Fibroblast of peridontal ligament (primary cell): Measurements from ENCODE around the gene ARSG.
A peak's percentile ranks its signal among the peaks of the same experiment; 100 is the strongest.

Source experiments
- DNase-seq: peaks from one replicate; pipeline ENCODE4 v3.0.0-alpha.2; 2010; ENCODE audit errors: extremely low read depth

The ARSG gene

GRCh38 chr17:68451670-68452354 lies 160.5 kb downstream of the ARSG start:
- DNase-seq: no peak

DNA sequence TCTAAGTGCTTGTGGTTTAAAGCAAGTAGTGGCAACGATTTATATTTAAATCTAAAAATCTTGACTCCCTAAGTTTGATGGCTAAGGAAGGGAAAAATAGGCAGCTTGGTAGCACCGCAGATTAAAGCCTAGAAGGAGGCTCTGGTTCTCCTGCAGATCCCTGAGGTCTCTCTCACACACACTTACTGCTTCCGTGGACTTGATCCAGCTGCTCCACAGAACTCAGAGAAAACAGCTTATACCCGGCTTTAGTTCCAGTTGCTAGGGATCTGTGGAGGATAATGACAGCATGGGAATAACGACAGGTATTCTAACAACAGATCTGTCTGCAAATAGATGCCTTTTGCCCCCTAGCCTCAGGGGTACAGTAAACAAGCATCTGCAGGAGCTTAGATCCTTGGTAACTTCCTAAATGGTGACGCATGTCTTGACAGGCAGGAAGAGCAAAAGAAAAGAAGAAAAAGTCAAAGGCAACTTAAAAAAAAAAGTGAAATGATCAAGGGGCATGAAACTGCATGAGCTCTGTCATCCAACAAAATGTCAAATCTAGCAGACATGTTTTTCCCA lies 161.5 kb downstream of the ARSG start:
- no peak for DNase-seq

GRCh38 chr17:68453991-68454665 lies 162.8 kb downstream of the ARSG start:
- no peak for DNase-seq

DNA sequence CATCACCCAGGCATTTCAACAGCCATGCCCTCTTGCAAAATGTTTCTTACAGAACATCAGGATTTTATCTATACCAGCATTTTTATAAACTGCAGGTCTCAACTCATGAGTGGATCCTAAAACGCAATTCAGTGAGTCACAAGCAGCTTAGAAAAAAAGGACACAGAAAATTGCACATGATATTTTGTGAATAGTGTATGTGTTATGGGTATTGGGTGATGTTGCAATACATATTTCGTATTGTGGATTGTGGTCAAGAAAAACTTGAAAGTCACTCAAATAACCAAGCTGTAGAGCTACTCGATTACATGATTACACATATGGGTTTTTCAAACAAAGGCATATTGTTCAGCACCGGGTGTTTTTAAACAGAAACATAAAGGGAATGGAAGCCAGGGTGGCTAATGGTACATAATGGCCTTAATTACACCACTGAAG lies 164.6 kb downstream of the ARSG start:
- peak; percentile 99 for DNase-seq

DNA sequence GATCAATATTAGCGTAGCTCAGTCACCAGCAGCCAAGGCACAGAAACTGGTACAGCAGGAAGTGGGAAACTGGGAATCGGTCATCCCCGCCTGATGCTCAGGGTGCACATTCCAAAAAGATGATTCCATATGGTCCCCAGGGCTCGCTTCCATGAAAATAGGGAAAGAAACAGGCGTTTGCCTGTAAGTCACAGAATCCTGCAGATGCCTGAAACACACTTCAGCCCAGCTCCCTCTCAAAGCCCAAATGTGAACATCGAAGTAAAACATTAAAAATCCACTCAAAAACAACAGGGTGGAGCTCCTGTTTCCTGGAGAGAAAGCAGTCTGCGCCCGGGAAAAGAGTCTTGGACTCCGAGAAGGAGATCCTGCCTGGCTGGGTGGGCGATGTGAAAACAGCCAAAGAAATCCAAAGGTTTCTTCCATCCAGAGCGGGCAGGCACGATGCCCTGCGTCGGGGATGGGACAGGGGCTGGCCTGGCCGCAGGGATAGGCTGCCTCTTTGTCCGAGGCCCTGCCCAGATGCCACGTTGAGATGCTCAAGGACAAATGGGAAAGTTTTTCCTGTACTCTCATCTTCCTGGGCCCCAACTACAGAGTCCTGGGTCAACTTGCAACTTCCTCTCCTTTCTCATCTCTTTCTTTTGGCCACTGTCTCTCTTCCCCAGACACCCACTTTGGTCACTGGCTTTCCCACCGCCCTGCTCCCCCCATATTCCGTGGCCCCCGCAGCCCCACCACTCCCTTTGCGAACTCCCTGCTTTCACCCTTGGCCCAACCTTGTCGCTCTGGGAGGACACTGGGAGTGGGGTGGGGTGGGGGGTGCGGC lies 165.3 kb downstream of the ARSG start:
- DNase-seq: peak; percentile 92

DNA sequence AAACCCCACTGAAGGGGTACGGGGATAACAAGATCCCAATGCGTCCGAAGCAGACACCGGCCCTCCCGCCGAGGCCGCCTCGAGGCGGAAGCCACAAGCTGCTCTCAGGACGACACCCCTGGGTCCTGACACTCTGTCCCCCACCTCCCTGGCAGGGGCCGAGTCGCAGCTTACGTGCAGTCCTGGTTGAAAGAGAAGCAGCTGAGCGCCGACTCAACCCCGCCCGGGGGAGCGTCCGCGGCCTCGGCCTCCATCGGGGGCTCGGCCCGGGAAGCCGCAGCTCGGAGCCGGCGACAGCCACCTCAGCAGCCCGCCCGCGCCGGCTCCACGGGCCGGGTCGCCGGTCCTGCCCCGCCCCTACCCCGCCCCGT lies 165.9 kb downstream of the ARSG start, which contains the start of gene WIPI1:
TSS of gene WIPI1 (minus strand) at position 329 of the 371 bp plus-strand sequence. CDS start at position 254, 75 bp downstream.
- DNase-seq: no peak

- DNase-seq: peak; percentile 97
Observed at GRCh38 chr17:68457539-68458259, 166.4 kb downstream of the ARSG start.

DNA sequence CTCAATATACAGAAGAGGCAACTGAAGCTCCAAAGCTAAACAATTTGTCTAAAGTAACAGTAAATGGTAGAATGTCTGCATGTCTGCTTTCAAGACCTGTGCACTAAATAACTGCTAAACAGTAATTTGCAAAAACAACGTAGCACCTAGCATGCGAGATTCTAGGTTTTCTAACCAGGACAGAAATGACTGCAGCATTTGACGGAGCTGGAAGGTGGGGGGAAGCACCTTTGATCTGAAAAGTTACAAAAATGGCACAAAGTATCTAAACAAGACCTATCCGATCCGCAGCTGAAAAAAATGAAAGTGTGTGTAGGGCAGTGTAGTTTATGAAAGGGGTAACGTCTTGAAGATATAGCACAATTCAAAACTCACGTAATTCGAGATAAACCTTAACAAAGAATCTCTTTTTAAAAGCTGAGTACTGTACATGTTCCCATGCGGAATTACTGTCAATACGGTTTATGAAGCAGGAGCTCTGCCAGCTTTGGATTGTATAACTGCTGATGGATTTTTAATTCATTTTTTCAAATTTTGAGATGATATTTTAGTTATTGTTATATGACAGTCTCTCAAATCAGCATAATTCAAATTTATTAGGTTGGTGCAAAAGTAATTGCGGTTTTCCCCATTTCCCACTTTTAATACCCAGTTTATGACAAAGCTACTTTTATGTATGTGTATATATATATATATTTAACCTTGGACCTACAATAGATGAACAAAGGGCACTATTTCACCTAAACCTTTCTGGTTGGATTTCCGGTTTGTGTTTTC lies 167.2 kb downstream of the ARSG start:
- DNase-seq: no peak

DNA sequence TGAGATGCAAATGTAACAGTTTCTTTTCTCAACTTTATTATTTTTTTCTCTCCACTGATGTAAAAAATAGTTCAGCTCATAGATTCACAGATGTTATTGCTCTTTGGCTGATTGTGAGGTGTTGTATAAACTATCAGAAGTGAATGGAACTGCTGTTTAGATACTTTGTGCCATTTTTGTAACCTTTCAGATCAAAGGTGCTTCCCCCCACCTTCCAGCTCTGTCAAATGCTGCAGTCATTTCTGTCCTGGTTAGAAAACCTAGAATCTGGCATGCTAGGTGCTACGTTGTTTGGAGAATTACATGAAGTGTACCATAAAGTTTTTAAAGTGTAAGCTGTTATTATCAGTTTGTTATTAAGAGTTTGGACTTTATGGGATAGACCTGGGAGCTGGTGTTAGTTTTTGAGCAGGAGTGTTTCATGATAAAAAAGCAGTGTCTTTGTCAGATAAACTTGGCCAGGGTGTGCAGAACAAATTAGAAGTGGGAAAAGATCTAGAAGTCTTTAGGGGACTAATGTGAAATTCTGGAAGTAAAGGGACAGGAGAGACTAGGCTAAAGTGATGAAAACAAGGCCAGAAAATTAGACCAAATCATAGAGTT lies 167.8 kb downstream of the ARSG start:
- DNase-seq: no peak

- no peak for DNase-seq
Observed at GRCh38 chr17:68460146-68460545, 168.9 kb downstream of the ARSG start.

GRCh38 chr17:68460715-68461114 lies 169.4 kb downstream of the ARSG start:
- DNase-seq: no peak

- no peak for DNase-seq
Observed at GRCh38 chr17:68461122-68461539, 169.8 kb downstream of the ARSG start.

DNA sequence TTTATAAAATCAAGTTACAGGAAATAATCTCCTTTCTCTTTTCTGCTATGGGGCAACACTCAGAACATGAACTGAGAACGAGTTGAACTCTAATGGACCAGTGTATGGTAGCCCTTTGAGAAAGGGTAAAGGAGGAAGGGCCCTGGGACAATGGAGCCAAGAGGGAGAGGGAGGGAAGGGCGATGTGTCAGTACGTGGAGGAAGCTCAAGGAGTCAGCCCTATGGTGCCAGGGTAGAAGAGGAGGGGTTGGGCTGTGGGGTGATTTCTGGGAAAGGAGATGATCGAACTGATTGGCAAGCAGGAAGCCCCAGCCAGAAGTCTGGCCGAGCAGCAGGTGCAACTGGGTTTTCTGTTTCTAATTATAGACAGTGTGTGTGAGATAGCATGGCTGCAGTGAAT lies 170.3 kb downstream of the ARSG start:
- no peak for DNase-seq

DNA sequence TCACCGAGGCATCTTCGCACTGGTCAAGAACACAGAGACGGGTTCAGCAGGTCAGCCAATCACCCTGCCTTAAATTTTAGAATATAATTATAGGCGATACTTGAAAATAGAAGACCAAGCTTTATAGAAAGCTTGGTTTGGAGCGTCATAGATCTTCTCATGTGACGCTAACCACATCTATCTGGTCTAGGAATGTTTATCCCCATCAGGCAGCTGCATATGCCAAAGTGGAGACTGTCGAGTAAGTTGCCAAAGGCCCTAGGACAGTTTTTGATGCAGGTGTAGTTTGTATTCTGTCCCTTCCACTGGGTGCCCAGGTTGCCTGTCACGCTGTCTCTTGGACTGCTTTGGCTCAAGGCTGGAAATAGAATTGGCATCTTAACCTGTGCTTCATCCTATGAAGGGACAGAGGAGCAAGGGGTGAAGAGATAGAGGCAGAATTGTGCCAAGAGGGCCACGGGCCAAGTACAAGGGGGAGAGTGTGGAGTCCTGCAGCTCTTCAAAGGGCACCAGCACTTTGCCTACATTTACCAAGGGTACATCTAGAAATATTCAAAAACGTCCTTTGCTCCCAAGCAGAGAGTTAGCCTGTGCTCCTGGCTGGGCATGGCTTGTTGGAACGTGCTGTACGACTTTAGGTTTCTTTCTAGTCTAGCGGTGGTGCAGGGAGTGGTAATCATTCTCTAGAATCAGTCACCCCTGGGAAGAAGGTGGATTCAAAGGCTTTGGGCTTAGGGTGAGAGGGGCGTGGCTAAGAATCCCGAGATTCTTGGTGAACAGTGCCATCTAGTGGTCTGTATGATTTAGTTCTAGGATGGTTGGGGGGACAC lies 171.3 kb downstream of the ARSG start:
- DNase-seq: peak; percentile 89

DNA sequence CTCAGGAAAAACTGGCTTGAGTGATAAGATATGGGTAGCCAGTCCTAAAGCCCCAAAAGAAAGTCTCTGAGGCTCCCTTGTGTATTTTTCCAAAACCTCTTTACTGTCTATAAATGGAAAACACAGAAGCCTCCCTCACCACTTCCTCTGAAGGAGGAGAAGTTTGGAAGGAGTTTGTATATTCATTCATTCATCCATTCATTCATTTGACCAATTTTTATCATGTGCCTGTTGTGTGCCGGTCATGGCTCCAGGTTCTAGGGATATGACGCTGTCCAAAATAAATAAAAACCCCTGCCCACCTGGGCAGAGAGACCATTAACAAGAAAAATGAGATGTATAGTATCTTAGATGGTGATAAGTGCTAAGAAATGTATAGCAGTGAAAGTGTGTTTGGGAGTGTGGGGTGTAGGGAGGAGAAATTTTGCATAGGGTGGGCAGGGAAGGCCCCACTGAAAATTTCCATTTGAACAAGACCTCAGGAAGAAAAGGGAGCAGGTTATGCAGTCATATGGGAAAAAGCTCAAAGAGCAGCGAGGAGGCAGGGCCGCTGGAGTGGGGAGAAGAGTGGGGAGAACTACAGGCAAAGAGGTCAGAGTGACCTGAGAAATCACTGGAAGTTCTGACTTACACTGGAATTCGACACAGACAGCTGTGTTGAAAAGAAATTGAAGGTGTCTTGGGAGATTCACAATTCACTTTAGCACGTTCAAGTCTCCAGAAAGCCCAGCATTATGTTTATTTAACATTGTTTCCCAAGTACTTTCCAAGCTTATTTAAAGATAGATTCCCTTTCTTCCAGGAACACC lies 172.1 kb downstream of the ARSG start:
- DNase-seq: no peak

DNA sequence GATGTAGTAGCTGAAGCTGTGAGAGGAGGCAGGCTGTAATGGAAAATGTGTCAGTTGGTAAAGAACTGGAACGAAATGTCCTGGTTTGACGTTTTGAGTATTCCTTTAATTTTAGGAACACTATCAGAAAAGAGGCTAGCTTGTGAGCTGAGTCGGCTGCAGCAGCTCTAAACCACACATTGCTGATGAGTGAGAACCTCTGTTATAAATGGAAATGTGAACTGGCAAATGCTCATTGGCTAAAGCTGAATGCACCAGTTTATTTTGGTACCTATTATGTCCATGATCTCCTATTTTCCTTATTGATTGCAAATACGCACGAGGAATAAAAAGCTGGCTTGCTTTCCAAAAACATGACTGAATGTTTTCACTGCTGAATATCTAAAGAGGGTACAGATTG lies 177.0 kb downstream of the ARSG start:
- DNase-seq: peak; percentile 65

DNA sequence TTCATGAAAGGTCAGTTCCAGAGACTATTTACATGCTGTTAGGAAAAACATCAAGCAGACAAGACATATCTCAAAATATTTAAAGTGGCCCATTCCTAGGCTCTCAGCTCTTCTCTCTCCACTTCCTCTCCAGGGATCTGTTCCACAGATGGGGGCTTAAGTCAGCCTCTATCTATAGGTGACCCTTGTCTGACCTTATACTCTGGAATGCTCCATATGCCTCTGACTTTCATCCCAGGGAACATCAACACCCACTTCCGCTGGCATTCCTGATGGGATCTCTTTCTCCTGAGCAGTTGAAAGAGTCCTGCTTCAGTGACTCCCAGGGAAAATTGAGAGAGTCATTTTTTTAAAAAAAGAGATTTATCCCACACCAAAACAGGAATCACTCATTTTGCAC lies 177.5 kb downstream of the ARSG start:
- no peak for DNase-seq
